DMS 273 (cell line): ENCODE data around the gene DHX40.
"Not testable (repeated sequence)": the region's sequence is repeated elsewhere in the genome, so short reads cannot be mapped to it uniquely, and the experiment has no call there.

ENCODE experiments used
- DNase-seq: peaks from one replicate; lab custom pipeline; 2025; ENCODE audit not compliant: unreplicated experiment; lab: John Stamatoyannopoulos, UW

DHX40 gene

GRCh38 chr17:59558953-59559352 is 6.5 kb upstream of the DHX40 start:
- peak; percentile 27 for DNase-seq

- DNase-seq, result peak; percentile 73
Measured at GRCh38 chr17:59561042-59561441, 4.4 kb upstream of the DHX40 start.

- peak; percentile 88 for DNase-seq
Measured at GRCh38 chr17:59565959-59566324, 532 bp downstream of the DHX40 start.

- DNase-seq, result not testable (repeated sequence)
Measured at GRCh38 chr17:59569151-59569550, 3.7 kb downstream of the DHX40 start.

- DNase-seq, result no peak
Measured at GRCh38 chr17:59572301-59572924, 7.0 kb downstream of the DHX40 start.

GRCh38 chr17:59584168-59584567 is 18.8 kb downstream of the DHX40 start:
- DNase-seq, result not testable (repeated sequence)

- no peak for DNase-seq
Measured at GRCh38 chr17:59600169-59600568, 34.8 kb downstream of the DHX40 start.

GRCh38 chr17:59601130-59601529 is 35.7 kb downstream of the DHX40 start:
- DNase-seq, result no peak

GRCh38 chr17:59607061-59607460 is 41.7 kb downstream of the DHX40 start:
- DNase-seq, result no peak

GRCh38 chr17:59607817-59608403 is 42.5 kb downstream of the DHX40 start:
- DNase-seq, result peak; percentile 40

GRCh38 chr17:59611503-59611902 is 46.1 kb downstream of the DHX40 start:
- no peak for DNase-seq

- no peak for DNase-seq
Measured at GRCh38 chr17:59616253-59616920, 51.0 kb downstream of the DHX40 start.

- DNase-seq, result no peak
Measured at GRCh38 chr17:59617156-59617732, 51.8 kb downstream of the DHX40 start.

- DNase-seq, result no peak
Measured at GRCh38 chr17:59619035-59619297, 53.6 kb downstream of the DHX40 start.

- DNase-seq, result peak; percentile 99
Measured at GRCh38 chr17:59619298-59620063, 54.1 kb downstream of the DHX40 start, which contains the start of gene CLTC. Gene CLTC (plus strand): TSS chr17:59619895. CDS start chr17:59620132, 237 bp downstream.

GRCh38 chr17:59620064-59620359 is 54.6 kb downstream of the DHX40 start:
- DNase-seq, result no peak

- DNase-seq, result peak; percentile 72
Measured at GRCh38 chr17:59620518-59621259, 55.3 kb downstream of the DHX40 start.

- DNase-seq, result peak; percentile 15
Measured at GRCh38 chr17:59621771-59622170, 56.4 kb downstream of the DHX40 start.

GRCh38 chr17:59623151-59623550 is 57.7 kb downstream of the DHX40 start:
- no peak for DNase-seq

GRCh38 chr17:59626756-59627155 is 61.3 kb downstream of the DHX40 start:
- DNase-seq, result no peak

GRCh38 chr17:59627274-59627673 is 61.9 kb downstream of the DHX40 start:
- no peak for DNase-seq
